GM18520 (cell line): Measurements from ENCODE around the gene BCL10.

Experiments used
- ATAC-seq: cut with Tn5 transposase; IDR thresholded peaks from one replicate; pipeline ENCODE4 v1.9.1; 2021; ENCODE audit not compliant: unreplicated experiment

The BCL10 gene

GRCh38 chr1:85300140-85300539, 23.7 kb upstream of the BCL10 start:
- no peak for ATAC-seq

- ATAC-seq, result peak; percentile 96
Observed at GRCh38 chr1:85297855-85298629, 21.6 kb upstream of the BCL10 start.

- ATAC-seq, result no peak
Observed at GRCh38 chr1:85297538-85297854, 21.1 kb upstream of the BCL10 start.

DNA sequence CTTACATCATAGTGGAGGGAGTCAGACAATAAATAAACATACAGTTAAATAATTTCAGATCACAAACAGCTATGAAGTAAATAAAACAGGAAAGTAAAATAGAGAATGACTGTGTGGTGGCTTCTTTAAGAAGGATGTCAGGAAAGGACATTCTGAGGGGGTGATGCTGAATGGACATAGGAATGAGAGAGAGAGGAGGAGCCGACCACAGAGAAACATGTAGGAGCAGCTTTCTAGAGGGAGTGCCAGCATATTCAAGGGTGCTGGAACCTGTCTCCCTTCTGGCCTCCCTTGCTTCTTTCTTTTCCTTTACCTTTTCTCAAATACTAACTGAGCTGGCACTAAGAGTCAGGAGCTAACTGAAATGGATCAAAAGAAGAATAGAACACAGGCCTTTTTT, 20.5 kb upstream of the BCL10 start:
- no peak for ATAC-seq

GRCh38 chr1:85295654-85296053, 19.2 kb upstream of the BCL10 start:
- no peak for ATAC-seq

- ATAC-seq, result no peak
Observed at GRCh38 chr1:85295006-85295431, 18.6 kb upstream of the BCL10 start.

DNA sequence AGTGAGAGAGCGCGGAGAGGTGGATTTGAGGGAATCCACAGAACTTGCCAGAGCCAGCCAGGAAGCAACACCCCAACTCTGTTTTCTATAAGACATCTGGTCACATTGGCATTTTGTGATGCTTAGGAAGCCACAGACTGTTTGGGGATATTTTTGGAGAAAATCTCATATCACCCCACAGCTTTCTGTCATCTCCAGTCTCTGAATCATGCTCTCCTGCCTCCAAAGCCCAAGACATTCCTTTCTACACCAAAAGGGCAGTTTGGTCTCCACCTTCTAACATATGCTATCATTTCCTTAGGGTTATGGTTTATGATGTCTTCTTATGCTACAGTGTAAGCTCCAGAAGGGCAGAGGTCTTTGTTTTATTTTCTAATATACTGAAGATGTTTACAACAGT, 14.4 kb upstream of the BCL10 start:
- ATAC-seq, result no peak

- no peak for ATAC-seq
Observed at GRCh38 chr1:85289848-85290335, 13.5 kb upstream of the BCL10 start.

- ATAC-seq, result no peak
Observed at GRCh38 chr1:85289207-85289847, 12.9 kb upstream of the BCL10 start.

- ATAC-seq, result no peak
Observed at GRCh38 chr1:85284202-85284601, 7.8 kb upstream of the BCL10 start.

DNA sequence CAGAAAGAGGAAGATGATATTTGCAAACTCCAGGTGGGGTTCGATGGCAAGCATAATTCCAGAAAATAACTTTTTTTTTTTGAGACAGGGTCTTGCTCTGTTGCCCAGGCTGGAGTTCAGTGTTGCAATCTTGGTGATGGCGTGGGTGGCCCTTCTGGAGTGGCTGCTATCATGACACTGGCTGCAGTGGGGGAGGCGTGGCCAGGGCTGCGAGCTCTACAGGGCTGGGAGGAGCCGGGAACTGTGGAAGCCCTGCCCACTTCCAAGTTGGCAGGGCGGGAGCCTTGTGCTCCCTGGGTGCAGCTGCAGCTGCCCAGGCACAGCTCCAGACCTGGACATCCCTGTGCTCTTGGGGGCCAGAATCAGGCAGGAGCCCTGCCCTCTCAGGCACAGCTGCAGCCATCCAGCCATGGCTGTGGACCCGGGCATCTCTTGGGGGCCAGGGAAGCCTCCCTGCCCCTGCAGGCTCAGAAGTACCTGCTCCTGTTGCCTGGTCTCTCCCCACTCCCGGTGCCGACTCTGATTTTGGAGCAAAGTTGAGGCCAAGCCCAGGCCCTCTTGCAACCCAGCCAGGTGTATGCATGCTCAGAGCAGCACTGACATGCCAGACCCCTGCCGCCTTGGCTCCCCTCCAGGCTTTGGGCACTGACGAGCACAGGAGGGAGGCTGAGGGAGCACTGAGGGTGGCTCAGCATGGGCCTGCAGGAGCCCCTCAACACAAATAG, 7.2 kb upstream of the BCL10 start:
- no peak for ATAC-seq

DNA sequence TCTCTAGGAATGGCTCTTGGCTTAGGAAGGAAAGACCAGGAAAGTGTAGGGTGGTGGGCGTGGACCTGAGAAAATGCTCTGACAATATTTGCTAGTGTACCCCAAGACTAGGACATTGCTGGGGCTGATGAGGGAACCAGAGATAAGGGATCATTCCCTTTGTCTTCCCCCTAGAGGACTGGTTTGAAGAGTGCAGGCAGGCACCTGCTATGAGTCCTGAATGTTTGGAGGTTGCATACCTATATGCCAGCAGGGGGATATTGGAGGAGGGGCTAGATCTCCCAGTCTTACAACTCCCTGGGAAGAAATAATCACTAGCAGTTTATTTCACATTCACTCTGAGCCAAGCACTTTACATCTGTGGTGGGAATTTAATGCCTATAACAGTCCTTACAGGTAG, 6.0 kb upstream of the BCL10 start:
- no peak for ATAC-seq

DNA sequence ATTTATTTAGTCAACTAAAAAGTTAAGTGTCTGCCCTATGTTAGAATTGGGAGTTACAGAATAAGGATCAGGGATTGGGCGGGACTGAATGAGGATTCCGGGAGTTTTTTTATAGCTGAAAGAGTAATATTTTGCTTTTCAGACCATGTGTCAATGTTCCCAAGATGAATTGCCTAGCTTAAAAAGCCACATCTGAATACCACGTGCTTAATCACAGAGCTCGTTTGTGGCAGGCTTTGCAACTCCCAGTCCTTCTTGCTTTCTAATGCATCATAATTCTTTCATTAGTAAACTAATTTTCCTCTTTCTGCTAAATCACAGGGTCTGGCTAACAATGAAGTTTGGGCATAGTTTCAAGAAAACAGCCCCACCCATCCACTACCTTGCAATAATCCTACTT, 4.2 kb upstream of the BCL10 start:
- no peak for ATAC-seq

- ATAC-seq, result no peak
Observed at GRCh38 chr1:85279458-85280080, 3.1 kb upstream of the BCL10 start.

- ATAC-seq, result peak; percentile 18
Observed at GRCh38 chr1:85278853-85279314, 2.5 kb upstream of the BCL10 start.

DNA sequence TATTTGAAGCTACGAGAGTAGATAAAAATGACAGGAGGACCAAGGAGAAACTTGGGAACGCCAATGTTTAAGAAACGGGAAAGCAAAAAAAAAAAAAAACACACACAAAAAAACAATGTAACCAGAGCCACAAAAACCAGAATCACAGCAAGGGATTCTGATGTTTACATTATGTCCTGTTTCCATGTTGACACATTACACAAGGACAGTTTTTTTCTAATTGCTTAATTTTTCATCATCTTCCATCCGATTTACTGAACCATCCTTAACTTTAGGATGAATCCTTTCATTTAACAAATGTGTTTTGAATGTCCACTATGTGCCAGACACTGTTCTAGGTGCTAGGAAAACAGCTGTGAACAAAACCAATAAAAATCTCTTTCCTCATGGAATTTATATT, 1.4 kb upstream of the BCL10 start:
- ATAC-seq, result no peak

DNA sequence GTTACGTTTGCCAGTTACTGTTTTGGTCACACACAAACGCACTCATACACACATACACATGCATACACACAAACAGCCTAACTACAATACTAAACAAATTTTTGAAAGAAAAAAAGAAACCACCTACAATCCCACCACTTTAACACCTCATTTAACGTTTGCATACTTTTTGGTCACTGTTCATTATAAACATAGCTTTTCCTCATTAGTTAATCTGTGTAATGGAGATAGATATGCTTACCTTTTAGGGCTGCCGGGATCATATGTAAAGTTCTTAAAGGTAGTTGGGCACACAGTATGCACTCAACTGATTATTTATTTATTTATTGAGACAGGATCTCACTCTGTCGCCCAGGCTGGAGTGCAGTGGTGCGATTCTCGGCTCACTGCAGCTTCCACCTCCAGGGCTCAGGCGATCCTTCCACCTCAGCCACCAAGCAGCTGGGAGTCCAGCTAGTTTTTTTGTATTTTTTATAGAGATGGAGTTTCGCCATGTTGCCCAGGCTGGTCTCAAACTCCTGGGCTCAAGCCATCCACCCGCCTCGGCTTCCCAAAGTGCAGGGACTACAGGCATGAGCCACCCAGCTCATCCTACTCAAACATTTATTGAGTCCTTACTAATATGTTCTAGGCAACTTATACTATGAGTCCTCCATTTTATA, 677 bp upstream of the BCL10 start:
- ATAC-seq, result no peak

- ATAC-seq, result no peak
Observed at GRCh38 chr1:85275701-85276214, 674 bp downstream of the BCL10 start.

- no peak for ATAC-seq
Observed at GRCh38 chr1:85274969-85275453, 1.4 kb downstream of the BCL10 start.

GRCh38 chr1:85273397-85273796, 3.0 kb downstream of the BCL10 start:
- no peak for ATAC-seq
